IMR-90 (cell line): ENCODE results near the gene PRR19.

Experiments used
- POLR2A ChIP-seq: IDR thresholded peaks from 2 replicates; pipeline ENCODE4 v1.6.1; 2012; ENCODE audit warnings: mild to moderate bottlenecking, low read depth, low read length
- TF ChIP-seq, protein P1 (sequence below): conservative IDR thresholded peaks from 2 replicates; pipeline ENCODE4 v1.5.1; 2012; ENCODE audit warnings: mild to moderate bottlenecking, low read depth, low read length, improper control_type of control experiment

DNA sequence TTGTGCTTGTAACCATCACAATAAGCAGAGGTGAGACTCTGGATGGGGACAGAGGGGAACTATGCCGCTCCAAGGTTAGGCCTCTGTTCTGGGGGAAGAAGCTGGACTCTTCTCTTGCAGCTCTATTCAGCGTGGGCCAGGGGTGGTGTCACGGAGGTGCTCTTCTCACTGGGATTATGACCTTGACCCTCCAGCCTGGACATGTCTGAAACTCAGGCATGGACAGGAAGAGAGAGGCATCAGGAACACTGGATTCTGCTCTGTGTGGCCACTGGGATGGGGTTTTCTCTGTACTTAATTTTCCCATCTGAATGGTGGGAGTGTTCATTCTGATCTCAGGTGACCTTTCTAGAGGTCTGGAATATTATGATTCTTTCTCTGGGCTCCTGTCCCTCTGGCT, 31.1 kb downstream of the PRR19 start:
- TF ChIP-seq POLR2A: no peak
- TF ChIP-seq, protein P1, sequence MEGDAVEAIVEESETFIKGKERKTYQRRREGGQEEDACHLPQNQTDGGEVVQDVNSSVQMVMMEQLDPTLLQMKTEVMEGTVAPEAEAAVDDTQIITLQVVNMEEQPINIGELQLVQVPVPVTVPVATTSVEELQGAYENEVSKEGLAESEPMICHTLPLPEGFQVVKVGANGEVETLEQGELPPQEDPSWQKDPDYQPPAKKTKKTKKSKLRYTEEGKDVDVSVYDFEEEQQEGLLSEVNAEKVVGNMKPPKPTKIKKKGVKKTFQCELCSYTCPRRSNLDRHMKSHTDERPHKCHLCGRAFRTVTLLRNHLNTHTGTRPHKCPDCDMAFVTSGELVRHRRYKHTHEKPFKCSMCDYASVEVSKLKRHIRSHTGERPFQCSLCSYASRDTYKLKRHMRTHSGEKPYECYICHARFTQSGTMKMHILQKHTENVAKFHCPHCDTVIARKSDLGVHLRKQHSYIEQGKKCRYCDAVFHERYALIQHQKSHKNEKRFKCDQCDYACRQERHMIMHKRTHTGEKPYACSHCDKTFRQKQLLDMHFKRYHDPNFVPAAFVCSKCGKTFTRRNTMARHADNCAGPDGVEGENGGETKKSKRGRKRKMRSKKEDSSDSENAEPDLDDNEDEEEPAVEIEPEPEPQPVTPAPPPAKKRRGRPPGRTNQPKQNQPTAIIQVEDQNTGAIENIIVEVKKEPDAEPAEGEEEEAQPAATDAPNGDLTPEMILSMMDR: no peak
